Mucosa of descending colon (tissue), 3 donors: ENCODE measurements around the gene PTPRD. TPM values are rescaled to one million over a fixed set of nuclear protein-coding genes. Genes with fewer than 3 reads are reported as not detected.

Experiments
- ATAC-seq: fragments of 200-7000 bp; cut with Tn5 transposase; one replicate; pipeline ENCODE4 v1.9.1; 2020; ENCODE audit warnings: mild to moderate bottlenecking, moderate library complexity
- DNase-seq, 3 donors: peaks; one replicate each; pipeline ENCODE4 v3.0.0-alpha.2; 2020
- H3K36me3 ChIP-seq: fragments of 200-600 bp; one replicate; pipeline ENCODE4 v1.8.0; 2021; ENCODE audit warnings: low read depth, mild to moderate bottlenecking
- H3K4me1 ChIP-seq: fragments of 200-600 bp; one replicate; pipeline ENCODE4 v1.8.0; 2021; ENCODE audit warnings: low read depth, mild to moderate bottlenecking
- H3K4me3 ChIP-seq: fragments of 200-600 bp; one replicate; pipeline ENCODE4 v1.8.0; 2021; ENCODE audit warnings: mild to moderate bottlenecking
- H3K9me3 ChIP-seq: fragments of 200-600 bp; one replicate; pipeline ENCODE4 v1.8.0; 2021; ENCODE audit warnings: mild to moderate bottlenecking
- intact Hi-C, 2 donors: fragments of 100-400 bp; cut with DNase I in 1 of 2; cut with micrococcal nuclease in 1 of 2; formaldehyde crosslinking; loops; one replicate each; pipeline versions ENCODE4 v1.11.0 to v1.11.1; 2022; cut with DNase I, micrococcal nuclease
- total RNA-seq, 3 donors: library from RNA; stranded (reverse); fragmentation: NEBNext Ultra II Directional in 2 of 3; extraction: Animal tissue kit (Norgen Biotek cat#: 25700) in 2 of 3; gene quantifications; one replicate each; pipeline versions ENCODE4 v1.2.1 to v1.2.4, GENCODE V29; 2021 to 2023
- TF ChIP-seq, protein P1 (sequence below): fragments of 200-600 bp; IDR thresholded peaks from one replicate; pipeline ENCODE4 v1.8.0; 2022; ENCODE audit warnings: antibody characterized with exemption, mild to moderate bottlenecking
- donor health status: DM: no; HTN: no; CAD: no; lungs with moderate emphysema.
- donor health status: DM: no; HTN: no; CAD: no.
- donor health status: DM: no; HTN: yes; CAD: no.

PTPRD gene
- total RNA-seq, 3 donors from 2014 or later, result 52.7 to 128 (median 113) TPM

DNA sequence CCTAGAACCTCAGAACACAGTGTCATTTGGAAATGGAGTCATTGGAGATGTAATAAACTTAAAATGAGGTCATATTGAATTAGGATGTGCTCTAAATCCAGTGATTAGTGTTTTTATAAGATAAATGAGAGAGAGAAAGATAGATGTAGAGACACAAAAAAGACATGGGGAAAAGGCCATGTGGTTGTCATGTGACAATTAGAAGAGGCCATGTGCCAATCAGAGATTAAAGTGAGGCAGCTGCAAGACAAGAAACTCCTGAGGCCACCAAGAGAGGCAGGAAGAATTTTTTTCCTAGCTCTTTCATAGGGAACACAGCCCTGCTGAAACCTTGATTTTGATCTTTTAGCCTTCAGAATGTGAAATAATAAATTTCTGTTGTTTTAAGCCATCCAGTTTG lies 1307.2 kb downstream of the PTPRD start:
- H3K36me3 ChIP-seq, result no peaks in the 10 kb centered on the region

DNA sequence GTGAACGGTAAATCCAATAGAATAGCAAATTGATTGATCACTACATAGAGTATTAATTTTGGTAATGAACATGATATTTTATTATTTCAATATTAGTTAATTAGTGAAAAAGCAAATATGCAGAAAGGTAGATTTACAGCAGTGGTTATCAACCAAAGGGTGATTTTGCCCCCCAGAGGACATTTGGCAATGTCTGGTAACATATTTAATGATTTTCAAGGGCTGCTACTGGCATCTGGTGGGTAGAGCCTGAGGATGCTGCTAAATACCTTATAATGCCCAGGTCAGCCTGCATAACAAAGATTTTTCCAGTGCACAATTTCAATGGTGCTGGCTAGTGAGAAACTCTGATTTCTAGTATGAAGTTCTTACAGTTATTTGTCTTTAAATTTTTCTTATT lies 1313.7 kb downstream of the PTPRD start:
- no peaks in the 10 kb centered on the region for H3K9me3 ChIP-seq
- TF ChIP-seq, protein P1, sequence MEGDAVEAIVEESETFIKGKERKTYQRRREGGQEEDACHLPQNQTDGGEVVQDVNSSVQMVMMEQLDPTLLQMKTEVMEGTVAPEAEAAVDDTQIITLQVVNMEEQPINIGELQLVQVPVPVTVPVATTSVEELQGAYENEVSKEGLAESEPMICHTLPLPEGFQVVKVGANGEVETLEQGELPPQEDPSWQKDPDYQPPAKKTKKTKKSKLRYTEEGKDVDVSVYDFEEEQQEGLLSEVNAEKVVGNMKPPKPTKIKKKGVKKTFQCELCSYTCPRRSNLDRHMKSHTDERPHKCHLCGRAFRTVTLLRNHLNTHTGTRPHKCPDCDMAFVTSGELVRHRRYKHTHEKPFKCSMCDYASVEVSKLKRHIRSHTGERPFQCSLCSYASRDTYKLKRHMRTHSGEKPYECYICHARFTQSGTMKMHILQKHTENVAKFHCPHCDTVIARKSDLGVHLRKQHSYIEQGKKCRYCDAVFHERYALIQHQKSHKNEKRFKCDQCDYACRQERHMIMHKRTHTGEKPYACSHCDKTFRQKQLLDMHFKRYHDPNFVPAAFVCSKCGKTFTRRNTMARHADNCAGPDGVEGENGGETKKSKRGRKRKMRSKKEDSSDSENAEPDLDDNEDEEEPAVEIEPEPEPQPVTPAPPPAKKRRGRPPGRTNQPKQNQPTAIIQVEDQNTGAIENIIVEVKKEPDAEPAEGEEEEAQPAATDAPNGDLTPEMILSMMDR, result no peak
- intact Hi-C loops, result no loop called here
- H3K4me3 ChIP-seq, result no peak overlapping the region
- H3K4me1 ChIP-seq, result no peaks in the 10 kb centered on the region
- no peak for DNase-seq
- no peaks in the 10 kb centered on the region for H3K36me3 ChIP-seq
- ATAC-seq, result no peak

More for the DNA sequence above, 1307.2 kb downstream of the PTPRD start:
- DNase-seq (no peak), ATAC-seq (no peak)
- intact Hi-C loops, result no loop called here
- no peak overlapping the region for H3K4me3 ChIP-seq
- H3K4me1 ChIP-seq, result no peaks in the 10 kb centered on the region
- TF ChIP-seq, protein P1, result no peak
- H3K9me3 ChIP-seq, result no peaks in the 10 kb centered on the region

DNA sequence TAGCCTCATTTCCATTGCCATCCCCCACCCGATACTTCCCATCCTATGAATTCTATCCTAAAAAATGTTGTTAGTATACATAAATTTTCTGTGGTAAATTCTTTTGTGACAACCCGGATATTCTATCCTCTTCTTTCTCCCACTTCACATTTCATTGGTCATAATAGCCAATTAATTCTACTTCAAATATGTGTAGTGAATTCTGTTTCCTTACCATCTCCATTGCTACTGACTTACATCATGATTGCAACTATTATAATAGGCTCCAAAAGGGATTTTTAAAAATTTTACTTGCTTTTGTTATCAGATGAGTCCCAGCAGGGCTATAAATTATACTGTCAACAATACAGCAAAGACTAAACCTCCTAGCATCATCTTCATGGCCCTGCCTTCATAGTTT lies 1326.8 kb downstream of the PTPRD start:
- intact Hi-C loops, result no loop called here

DNA sequence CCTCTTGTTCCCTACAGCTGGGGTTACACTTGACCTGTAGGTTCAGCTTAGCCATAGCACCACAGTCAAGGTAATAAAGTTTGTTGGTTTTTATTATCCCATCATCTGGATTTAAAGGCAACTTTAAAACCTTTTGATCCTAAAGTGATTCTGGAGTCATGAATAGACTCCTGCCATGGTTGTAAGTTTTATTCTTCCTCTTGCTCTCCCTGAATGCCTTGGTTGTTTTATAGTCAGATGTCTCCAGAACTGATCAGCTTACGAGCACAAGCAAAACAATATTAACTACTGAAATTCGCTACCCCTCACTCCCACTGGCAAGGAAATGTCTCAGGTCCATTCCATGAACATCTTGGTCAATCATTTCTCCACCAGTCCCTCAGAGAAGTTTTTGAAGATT lies 1328.6 kb downstream of the PTPRD start:
- ATAC-seq, result no peak
- H3K4me3 ChIP-seq, result no peak overlapping the region
- TF ChIP-seq, protein P1, result no peak
- no peaks in the 10 kb centered on the region for H3K4me1 ChIP-seq
- intact Hi-C loops, result no loop called here
- DNase-seq, result no peak
- no peaks in the 10 kb centered on the region for H3K9me3 ChIP-seq
- H3K36me3 ChIP-seq, result no peaks in the 10 kb centered on the region

More for the DNA sequence above, 1326.8 kb downstream of the PTPRD start:
- Histone ChIP-seq H3K4me1 (no peaks in the 10 kb centered on the region), H3K36me3 (no peaks in the 10 kb centered on the region), H3K9me3 (no peaks in the 10 kb centered on the region), H3K4me3 (no peak overlapping the region)
- ATAC-seq (no peak), DNase-seq (no peak)
- TF ChIP-seq, protein P1, result no peak

DNA sequence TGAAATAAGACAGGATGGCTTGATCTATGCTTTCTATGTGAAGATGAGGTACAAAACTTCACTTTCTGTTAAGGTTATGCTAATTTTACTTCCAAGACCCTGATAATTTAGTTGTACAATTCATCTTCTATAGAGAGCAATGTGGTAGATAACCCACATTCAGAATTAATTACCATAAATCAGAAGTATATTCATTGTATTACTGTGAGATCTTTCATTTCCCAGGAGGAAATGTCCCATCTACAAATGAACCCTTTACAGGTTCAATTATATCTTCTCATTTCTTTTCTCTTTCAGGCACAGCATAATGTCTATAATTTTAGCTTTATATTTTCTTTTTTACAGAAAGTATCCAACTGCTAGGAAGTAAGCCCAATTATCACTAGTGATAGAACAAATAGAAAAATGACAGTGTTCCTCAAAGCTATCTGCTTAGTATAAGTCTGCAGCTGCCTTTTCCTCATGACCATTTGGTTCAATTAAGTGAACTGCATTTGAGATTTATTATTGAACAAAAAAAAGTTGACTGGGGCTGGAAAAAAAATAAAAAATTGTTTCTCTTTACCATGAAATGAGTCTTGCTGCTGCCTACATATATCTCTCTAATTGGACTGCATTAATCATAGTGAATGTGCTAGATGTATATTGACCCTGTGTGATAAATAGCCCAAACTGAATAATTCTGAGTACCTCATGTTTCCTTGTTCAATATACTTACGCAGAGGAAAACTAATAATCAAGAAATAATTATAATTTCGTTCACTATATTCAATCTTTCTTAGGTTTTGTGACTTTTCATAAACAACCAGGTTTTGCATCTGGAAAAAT lies 1329.4 kb downstream of the PTPRD start:
- DNase-seq (no peak), ATAC-seq (no peak)
- no peaks in the 10 kb centered on the region for H3K36me3 ChIP-seq
- H3K4me1 ChIP-seq, result no peaks in the 10 kb centered on the region
- H3K4me3 ChIP-seq, result no peak overlapping the region
- TF ChIP-seq, protein P1, result no peak
- intact Hi-C loops, result no loop called here
- H3K9me3 ChIP-seq, result no peaks in the 10 kb centered on the region
